Left renal cortex interstitium (tissue), 4 donors: Measurements from ENCODE around the gene IGDCC3. TPM values are rescaled to one million over a fixed set of nuclear protein-coding genes. Genes with fewer than 3 reads are reported as not detected.
A peak's percentile ranks its signal among the peaks of the same experiment; 100 is the strongest.

ENCODE experiments used
- DNase-seq, 4 donors: peaks; one replicate each; pipeline ENCODE4 v3.0.0-alpha.2; 2013; ENCODE audit warnings: low read depth in 4 of 4, low spot score in 2 of 4, missing footprints in 1 of 4
- polyA plus RNA-seq, 4 donors: library from polyadenylated mRNA; unstranded; fragments of 120-200 nt; gene quantifications; one replicate each; pipeline ENCODE4 v1.2.1, GENCODE V29; 2013; ENCODE audit not compliant: insufficient read length in 4 of 4

Gene IGDCC3
- polyA plus RNA-seq, 4 donors, result 7.9 to 12.8 (median 8.7) TPM

- DNase-seq, result no peak
Observed at GRCh38 chr15:65330934-65331645, 46.7 kb downstream of the IGDCC3 start.

GRCh38 chr15:65329984-65330735 is 47.6 kb downstream of the IGDCC3 start:
- DNase-seq, result no peak

- DNase-seq, result no peak
Observed at GRCh38 chr15:65329288-65329983, 48.4 kb downstream of the IGDCC3 start.

GRCh38 chr15:65328506-65329287 is 49.1 kb downstream of the IGDCC3 start:
- no peak for DNase-seq

GRCh38 chr15:65327651-65328393 is 50.0 kb downstream of the IGDCC3 start:
- DNase-seq, result no peak

GRCh38 chr15:65326818-65327217 is 51.0 kb downstream of the IGDCC3 start:
- DNase-seq, result no peak

GRCh38 chr15:65326117-65326526 is 51.7 kb downstream of the IGDCC3 start:
- DNase-seq, result no peak

- no peak for DNase-seq
Observed at GRCh38 chr15:65323071-65323511, 54.7 kb downstream of the IGDCC3 start.

GRCh38 chr15:65318870-65319356 is 58.9 kb downstream of the IGDCC3 start:
- DNase-seq, result peak in 1 of 4 donors; percentile 75

- peak in 1 of 4 donors; percentile 73 for DNase-seq
Observed at GRCh38 chr15:65312400-65312916, 65.3 kb downstream of the IGDCC3 start.

GRCh38 chr15:65311760-65312159 is 66.0 kb downstream of the IGDCC3 start:
- no peak for DNase-seq

GRCh38 chr15:65310431-65311137 is 67.2 kb downstream of the IGDCC3 start:
- DNase-seq, result no peak

GRCh38 chr15:65309882-65310418 is 67.9 kb downstream of the IGDCC3 start:
- no peak for DNase-seq

GRCh38 chr15:65307978-65308377 is 69.8 kb downstream of the IGDCC3 start:
- no peak for DNase-seq

- no peak for DNase-seq
Observed at GRCh38 chr15:65306551-65306950, 71.3 kb downstream of the IGDCC3 start.

- no peak for DNase-seq
Observed at GRCh38 chr15:65305776-65306175, 72.0 kb downstream of the IGDCC3 start.

- no peak for DNase-seq
Observed at GRCh38 chr15:65305150-65305758, 72.5 kb downstream of the IGDCC3 start.
